ENCODE measurements around the gene PPARG. TPM values are rescaled to one million over a fixed set of nuclear protein-coding genes. Genes with fewer than 3 reads are reported as not detected.

PPARG gene
- total RNA-seq, 1 experiment from 2014 or later = 71.6 TPM

DNA sequence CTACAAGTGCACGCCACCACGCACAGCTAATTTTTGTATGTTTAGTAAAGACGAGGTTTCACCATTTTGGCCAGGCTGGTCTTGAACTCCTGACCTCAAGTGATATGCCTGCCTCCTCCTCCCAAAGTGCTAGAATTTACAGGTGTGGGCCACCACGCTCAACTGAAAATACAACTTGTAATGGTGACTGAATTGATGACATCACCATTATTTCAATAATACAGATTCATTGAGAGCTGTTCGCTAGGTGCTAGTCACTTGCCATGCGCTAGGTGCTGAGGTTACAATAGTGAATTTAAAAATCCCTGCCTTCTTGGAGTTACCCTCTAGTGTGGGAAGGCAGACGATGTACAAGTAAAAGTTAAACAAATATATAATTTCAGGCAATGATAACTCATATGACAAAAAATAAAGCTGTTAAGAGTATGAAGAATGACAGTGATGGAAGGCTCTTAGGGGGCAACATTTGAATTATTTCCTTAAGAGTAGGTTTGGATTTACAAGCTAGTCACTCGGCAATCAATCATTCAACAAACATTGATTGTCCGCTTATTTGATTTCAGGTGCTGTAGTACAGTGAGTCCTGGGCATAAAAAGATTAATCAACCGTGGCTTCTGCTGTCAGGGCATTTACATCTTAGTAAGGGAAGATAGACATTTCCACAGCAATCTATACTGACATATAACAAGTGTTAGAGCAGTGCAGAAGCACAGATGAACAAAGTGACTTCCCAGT lies 9.1 kb upstream of the PPARG start:
- POLR2A ChIA-PET = no interaction called here
- Histone ChIP-seq H3K9me3 (ENCODE audit: control insufficient read depth in 1 of 2, insufficient read depth in 1 of 2, low read depth in 1 of 2, low read length in 2 of 2) (no peaks in the 10 kb centered on the region), H4K20me1 (ENCODE audit: insufficient read depth) (no peaks in the 10 kb centered on the region), H3K27me3 (ENCODE audit: insufficient read depth, low read length) (no peaks in the 10 kb centered on the region), H3K4me3 (replicated peaks in 1 of 2; ENCODE audit: low read depth in 1 of 2, low read length in 2 of 2) (no peak overlapping the region), H3K4me1 (ENCODE audit: control insufficient read depth in 1 of 2, insufficient read depth in 2 of 2, low read length in 2 of 2) (no peaks in the 10 kb centered on the region), H3K9me2 (ENCODE audit: insufficient read depth) (no peaks in the 10 kb centered on the region), H3K27ac (ENCODE audit: low read depth, low read length) (no peak overlapping the region), H3K36me3 (ENCODE audit: control insufficient read depth in 1 of 2, insufficient read depth in 2 of 2, low read length in 2 of 2) (no peaks in the 10 kb centered on the region), H3K79me2 (ENCODE audit: insufficient read depth, low read length) (no peaks in the 10 kb centered on the region), H2AFZ (ENCODE audit: low read depth, low read length, poor library complexity, severe bottlenecking) (no peak overlapping the region), H3K4me2 (ENCODE audit: low read length) (no peak overlapping the region), H3K9ac (ENCODE audit: low read length) (no peak overlapping the region)
- no TSS peak for BruUV-seq (replicated peaks)
- no peak for ATAC-seq
- intact Hi-C loops (cut with micrococcal nuclease) = no loop called here
- DNase-seq (ENCODE audit: low read depth, low spot score) = no peak
- TF ChIP-seq, protein P1, sequence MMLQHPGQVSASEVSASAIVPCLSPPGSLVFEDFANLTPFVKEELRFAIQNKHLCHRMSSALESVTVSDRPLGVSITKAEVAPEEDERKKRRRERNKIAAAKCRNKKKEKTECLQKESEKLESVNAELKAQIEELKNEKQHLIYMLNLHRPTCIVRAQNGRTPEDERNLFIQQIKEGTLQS (IDR thresholded peaks at IDR 0.05) = no peak
- TF ChIP-seq RAD21 (IDR thresholded peaks at IDR 0.05; ENCODE audit: low read depth) = no peak
- no peak for TF ChIP-seq SIN3A (IDR thresholded peaks at IDR 0.05; ENCODE audit: low read depth)
- no peak for TF ChIP-seq ZNF274 (IDR thresholded peaks at IDR 0.05; ENCODE audit: low read depth, low read length)
- TF ChIP-seq ELF1 (IDR thresholded peaks at IDR 0.05; ENCODE audit: borderline replicate concordance, low read depth) = no peak
- TF ChIP-seq ZFX (IDR thresholded peaks at IDR 0.05) = no peak
- no peak for TF ChIP-seq EGR1 (IDR thresholded peaks at IDR 0.05; ENCODE audit: low read depth)
- TF ChIP-seq POLR2AphosphoS5 (IDR thresholded peaks at IDR 0.05; ENCODE audit: low read depth, low read length) = no peak
- TF ChIP-seq EZH2 (IDR thresholded peaks at IDR 0.05) = no peak
- no peak for TF ChIP-seq CBX3 (IDR thresholded peaks at IDR 0.05; ENCODE audit: low read depth)
- TF ChIP-seq YY1 (IDR thresholded peaks at IDR 0.05; ENCODE audit: extremely low read depth, insufficient replicate concordance, low read depth, low read length) = no peak
- TF ChIP-seq SP1 (IDR thresholded peaks at IDR 0.05; ENCODE audit: low read depth) = no peak
- TF ChIP-seq SRF (IDR thresholded peaks at IDR 0.05; ENCODE audit: low read depth) = no peak
- TF ChIP-seq JUND (IDR thresholded peaks at IDR 0.05) = no peak
- TF ChIP-seq, protein P2, sequence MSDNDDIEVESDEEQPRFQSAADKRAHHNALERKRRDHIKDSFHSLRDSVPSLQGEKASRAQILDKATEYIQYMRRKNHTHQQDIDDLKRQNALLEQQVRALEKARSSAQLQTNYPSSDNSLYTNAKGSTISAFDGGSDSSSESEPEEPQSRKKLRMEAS (IDR thresholded peaks at IDR 0.05) = no peak
- CTCF ChIA-PET = no interaction called here
- RAD21 ChIA-PET (ENCODE audit: low non-redundant PET in 1 of 2, low total read pairs in 2 of 2, uncharacterized antibody in 2 of 2, unreplicated experiment in 2 of 2) = no interaction called here
